ENCODE data around the gene SASH1.

The SASH1 gene

GRCh38 chr6:148492654-148493290 lies 150.1 kb downstream of the SASH1 start:
- DNase-seq (ENCODE audit: low read depth in 2 of 2) = peak in 1 of 2 donors; percentile 29

GRCh38 chr6:148493424-148493823 lies 150.8 kb downstream of the SASH1 start:
- H3K4me3 ChIP-seq (replicated peaks in 1 of 2; ENCODE audit: low read depth in 2 of 2, low read length in 2 of 2) = no peak overlapping the region
- no peak for TF ChIP-seq CTCF (IDR thresholded peaks at IDR 0.05; ENCODE audit: low read depth, low read length)
- no peak for DNase-seq (ENCODE audit: low read depth in 2 of 2)

More at GRCh38 chr6:148492654-148493290, 150.1 kb downstream of the SASH1 start:
- TF ChIP-seq CTCF (IDR thresholded peaks at IDR 0.05; ENCODE audit: low read depth, low read length) = no peak
- no peak overlapping the region for H3K4me3 ChIP-seq (replicated peaks in 1 of 2; ENCODE audit: low read depth in 2 of 2, low read length in 2 of 2)

GRCh38 chr6:148494226-148494625 lies 151.6 kb downstream of the SASH1 start:
- peak; percentile 57 to 70 for DNase-seq (ENCODE audit: low read depth in 2 of 2)
- TF ChIP-seq CTCF (IDR thresholded peaks at IDR 0.05; ENCODE audit: low read depth, low read length) = no peak
- no peak overlapping the region for H3K4me3 ChIP-seq (replicated peaks in 1 of 2; ENCODE audit: low read depth in 2 of 2, low read length in 2 of 2)

- no peak for DNase-seq (ENCODE audit: low read depth in 2 of 2)
- TF ChIP-seq CTCF (IDR thresholded peaks at IDR 0.05; ENCODE audit: low read depth, low read length) = no peak
- H3K4me3 ChIP-seq (replicated peaks in 1 of 2; ENCODE audit: low read depth in 2 of 2, low read length in 2 of 2) = no peak overlapping the region
Measured at GRCh38 chr6:148495029-148495428, 152.4 kb downstream of the SASH1 start.

- peak; percentile 66 to 67 for DNase-seq (ENCODE audit: low read depth in 2 of 2)
- TF ChIP-seq CTCF (IDR thresholded peaks at IDR 0.05; ENCODE audit: low read depth, low read length) = no peak
- H3K4me3 ChIP-seq (replicated peaks in 1 of 2; ENCODE audit: low read depth in 2 of 2, low read length in 2 of 2) = no peak overlapping the region
Measured at GRCh38 chr6:148497257-148497656, 154.6 kb downstream of the SASH1 start.

GRCh38 chr6:148497717-148498116 lies 155.1 kb downstream of the SASH1 start:
- TF ChIP-seq CTCF (IDR thresholded peaks at IDR 0.05; ENCODE audit: low read depth, low read length) = no peak
- no peak for DNase-seq (ENCODE audit: low read depth in 2 of 2)

GRCh38 chr6:148500402-148500801 lies 157.8 kb downstream of the SASH1 start:
- DNase-seq (ENCODE audit: low read depth in 2 of 2) = no peak
- no peak for TF ChIP-seq CTCF (IDR thresholded peaks at IDR 0.05; ENCODE audit: low read depth, low read length)

More at GRCh38 chr6:148497717-148498116, 155.1 kb downstream of the SASH1 start:
- H3K4me3 ChIP-seq (replicated peaks in 1 of 2; ENCODE audit: low read depth in 2 of 2, low read length in 2 of 2) = no peak overlapping the region

More at GRCh38 chr6:148500402-148500801, 157.8 kb downstream of the SASH1 start:
- no peak overlapping the region for H3K4me3 ChIP-seq (replicated peaks in 1 of 2; ENCODE audit: low read depth in 2 of 2, low read length in 2 of 2)
